MM.1S (cell line): ENCODE measurements around the gene ZNF804B.

Source experiments
- EZH2 ChIP-seq: fragments of 300-600 bp; sonication (generic); optimal IDR thresholded peaks from 2 replicates; pipeline ENCODE3; 2017; ENCODE audit warnings: low read depth, mild to moderate bottlenecking, antibody characterized with exemption, low read length, mixed read lengths
- EZH2phosphoT487 ChIP-seq: fragments of 300-600 bp; sonication (generic); IDR thresholded peaks from 2 replicates; pipeline ENCODE4 v1.6.1; 2018; ENCODE audit warnings: antibody characterized with exemption, low read length
- TF ChIP-seq, protein P1 (sequence below): fragments of 300-600 bp; sonication (generic); IDR thresholded peaks from 2 replicates; pipeline ENCODE4 v1.5.1; 2016; ENCODE audit warnings: antibody characterized with exemption, low read length, mixed read lengths

GRCh38 chr7:89283302-89283701 lies 523.8 kb downstream of the ZNF804B start:
- TF ChIP-seq, protein P1, sequence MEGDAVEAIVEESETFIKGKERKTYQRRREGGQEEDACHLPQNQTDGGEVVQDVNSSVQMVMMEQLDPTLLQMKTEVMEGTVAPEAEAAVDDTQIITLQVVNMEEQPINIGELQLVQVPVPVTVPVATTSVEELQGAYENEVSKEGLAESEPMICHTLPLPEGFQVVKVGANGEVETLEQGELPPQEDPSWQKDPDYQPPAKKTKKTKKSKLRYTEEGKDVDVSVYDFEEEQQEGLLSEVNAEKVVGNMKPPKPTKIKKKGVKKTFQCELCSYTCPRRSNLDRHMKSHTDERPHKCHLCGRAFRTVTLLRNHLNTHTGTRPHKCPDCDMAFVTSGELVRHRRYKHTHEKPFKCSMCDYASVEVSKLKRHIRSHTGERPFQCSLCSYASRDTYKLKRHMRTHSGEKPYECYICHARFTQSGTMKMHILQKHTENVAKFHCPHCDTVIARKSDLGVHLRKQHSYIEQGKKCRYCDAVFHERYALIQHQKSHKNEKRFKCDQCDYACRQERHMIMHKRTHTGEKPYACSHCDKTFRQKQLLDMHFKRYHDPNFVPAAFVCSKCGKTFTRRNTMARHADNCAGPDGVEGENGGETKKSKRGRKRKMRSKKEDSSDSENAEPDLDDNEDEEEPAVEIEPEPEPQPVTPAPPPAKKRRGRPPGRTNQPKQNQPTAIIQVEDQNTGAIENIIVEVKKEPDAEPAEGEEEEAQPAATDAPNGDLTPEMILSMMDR = no peak
- TF ChIP-seq EZH2 (no peak), EZH2phosphoT487 (no peak)
